Neural cell (in vitro differentiated cells): ENCODE data around the gene L3MBTL4. TPM values are rescaled to one million over a fixed set of nuclear protein-coding genes. Genes with fewer than 3 reads are reported as not detected.

Source experiments
- H2AFZ ChIP-seq: fragments of 200-600, 300-800 bp; sonication (generic), shearing (Covaris generic); 2 replicates; pipeline ENCODE4 v1.6.0; 2014; ENCODE audit warnings: low read depth, mild to moderate bottlenecking, antibody characterized with exemption, low read length, moderate library complexity
- H3F3A ChIP-seq: fragments of 200-600 bp; shearing (Covaris generic); 2 replicates; pipeline ENCODE4 v1.6.1; 2016; ENCODE audit warnings: mild to moderate bottlenecking, moderate library complexity, mixed read lengths, antibody characterized with exemption, low read length; ENCODE audit not compliant: insufficient read depth, poor library complexity, severe bottlenecking
- H3K27ac ChIP-seq: fragments of 200-600, 300-800 bp; sonication (generic), shearing (Covaris generic); 2 replicates; pipeline ENCODE4 v1.5.1; 2014; ENCODE audit warnings: mild to moderate bottlenecking, low read length, moderate library complexity
- H3K27me3 ChIP-seq: fragments of 300-800, 200-600 bp; sonication (generic), shearing (Covaris generic); 2 replicates; pipeline ENCODE4 v1.6.0; 2014; ENCODE audit warnings: mild to moderate bottlenecking, low read depth, low read length, moderate library complexity; ENCODE audit not compliant: insufficient read depth
- H3K36me3 ChIP-seq: fragments of 300-800, 200-600 bp; sonication (generic), shearing (Covaris generic); 2 replicates; pipeline ENCODE4 v1.5.1; 2014; ENCODE audit warnings: mild to moderate bottlenecking, antibody characterized with exemption, low read length, moderate library complexity; ENCODE audit not compliant: insufficient read depth
- H3K4me2 ChIP-seq: fragments of 300-800, 200-600 bp; sonication (generic), shearing (Covaris generic); 2 replicates; pipeline ENCODE4 v1.6.0; 2014; ENCODE audit warnings: mild to moderate bottlenecking, low read length
- H3K4me3 ChIP-seq: fragments of 300-800, 200-600 bp; sonication (generic), shearing (Covaris generic); 2 replicates; pipeline ENCODE4 v1.5.1; 2014; ENCODE audit warnings: mild to moderate bottlenecking, low read length, moderate library complexity
- H3K79me2 ChIP-seq: fragments of 200-600 bp; shearing (Covaris generic); replicated peaks from 2 replicates; pipeline ENCODE4 v1.6.0; 2014; ENCODE audit warnings: mild to moderate bottlenecking, low read length, moderate library complexity; ENCODE audit not compliant: insufficient read depth
- H3K9ac ChIP-seq: fragments of 300-800, 200-600 bp; sonication (generic), shearing (Covaris generic); 2 replicates; pipeline ENCODE4 v1.6.1; 2016; ENCODE audit warnings: mild to moderate bottlenecking, low read length, mixed read lengths
- H3K9me2 ChIP-seq: fragments of 200-600 bp; shearing (Covaris generic); 2 replicates; pipeline ENCODE4 v1.6.1; 2016; ENCODE audit warnings: mild to moderate bottlenecking, low read length, mixed read lengths; ENCODE audit not compliant: insufficient read depth
- H3K9me3 ChIP-seq: fragments of 200-600, 300-800 bp; sonication (generic), shearing (Covaris generic); 2 replicates; pipeline ENCODE4 v1.6.1; 2016; ENCODE audit warnings: mild to moderate bottlenecking, mixed run types, low read length, moderate library complexity, mixed read lengths
- H4K20me1 ChIP-seq: fragments of 200-600 bp; shearing (Covaris generic); 2 replicates; pipeline ENCODE4 v1.6.1; 2016; ENCODE audit warnings: mild to moderate bottlenecking, mixed run types; ENCODE audit not compliant: insufficient read depth
- EP300 ChIP-seq: fragments of 450-650 bp; conservative IDR thresholded peaks from 2 replicates; pipeline ENCODE4 v1.6.1; 2014; ENCODE audit warnings: antibody characterized with exemption, mild to moderate bottlenecking, moderate library complexity; ENCODE audit not compliant: poor library complexity, severe bottlenecking
- EZH2 ChIP-seq: fragments of 200-600, 300-800 bp; shearing (Covaris generic), sonication (generic); IDR thresholded peaks from 2 replicates; pipeline ENCODE4 v1.6.1; 2014; ENCODE audit warnings: antibody characterized with exemption, low read length, borderline replicate concordance, mild to moderate bottlenecking; ENCODE audit not compliant: insufficient read depth, poor library complexity, severe bottlenecking
- MXI1 ChIP-seq: fragments of 450-650 bp; conservative IDR thresholded peaks from 2 replicates; pipeline ENCODE4 v1.6.1; 2014; ENCODE audit warnings: antibody characterized with exemption, mild to moderate bottlenecking; ENCODE audit not compliant: poor library complexity, severe bottlenecking
- POLR2AphosphoS5 ChIP-seq: IDR thresholded peaks from 2 replicates; pipeline ENCODE4 v1.6.1; 2012
- RAD21 ChIP-seq: fragments of 450-650 bp; conservative IDR thresholded peaks from 2 replicates; pipeline ENCODE4 v1.6.1; 2014; ENCODE audit warnings: antibody characterized with exemption, mild to moderate bottlenecking, moderate library complexity
- SMC3 ChIP-seq: fragments of 450-650 bp; conservative IDR thresholded peaks from 2 replicates; pipeline ENCODE4 v1.6.1; 2014; ENCODE audit warnings: antibody characterized with exemption, mild to moderate bottlenecking, moderate library complexity; ENCODE audit not compliant: poor library complexity
- TAF1 ChIP-seq: IDR thresholded peaks from 2 replicates; pipeline ENCODE4 v1.6.1; 2012; ENCODE audit warnings: low read depth
- polyA plus RNA-seq: library from polyadenylated mRNA; depleted of rRNA; stranded (reverse); fragments of >200 nt; gene quantifications from 2 replicates; pipeline ENCODE4 v1.2.3, GENCODE V29; 2014
- TF ChIP-seq, protein P1 (sequence below): IDR thresholded peaks from 2 replicates; pipeline ENCODE4 v1.6.1; 2012; ENCODE audit warnings: borderline replicate concordance
- TF ChIP-seq, protein P2 (sequence below): fragments of 450-650 bp; IDR thresholded peaks from 2 replicates; pipeline ENCODE4 v1.5.1; 2014; ENCODE audit warnings: antibody characterized with exemption, mild to moderate bottlenecking, moderate library complexity; ENCODE audit not compliant: poor library complexity, severe bottlenecking

The L3MBTL4 gene
- polyA plus RNA-seq, 1 donor from 2014 or later = 0.90 TPM

DNA sequence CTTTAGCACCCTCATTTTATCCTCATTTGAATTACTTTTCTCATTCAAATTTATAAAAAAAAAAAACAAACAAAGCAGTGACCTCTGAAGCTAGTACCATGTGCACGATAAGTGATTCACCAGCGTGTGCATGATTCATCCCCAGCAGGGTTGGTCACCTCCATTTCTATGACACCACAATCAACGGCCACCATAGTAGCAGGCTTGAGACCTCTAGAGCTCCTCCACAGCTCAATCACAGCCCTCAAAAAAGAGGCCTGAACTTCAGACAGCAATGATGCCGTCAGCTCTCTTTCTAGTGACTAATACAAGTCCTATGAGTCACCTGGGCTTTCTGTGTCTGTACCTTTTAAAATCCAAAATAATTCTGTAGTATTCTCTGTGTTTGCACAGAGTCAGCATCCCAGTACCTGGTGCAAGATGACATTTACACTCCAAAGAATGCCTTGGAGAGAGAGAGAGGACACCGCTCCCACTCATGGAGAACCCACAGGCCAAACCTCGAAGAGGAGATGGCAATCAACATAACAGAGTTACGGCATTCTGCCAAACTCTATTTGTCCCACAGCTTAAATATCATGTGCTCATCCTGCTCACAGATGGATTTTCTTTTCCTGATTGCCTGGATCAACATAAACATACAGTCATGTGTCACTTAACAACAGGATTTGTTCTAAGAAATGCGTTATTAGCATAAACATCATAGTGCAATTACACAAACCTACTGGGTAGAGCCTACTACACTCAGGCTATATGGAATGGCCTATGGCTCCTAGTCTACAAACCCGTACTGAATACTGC is 58.7 kb downstream of the L3MBTL4 start:
- H2AFZ ChIP-seq = no peak overlapping the region
- no peaks in the 10 kb centered on the region for H3K9me3 ChIP-seq
- no peak overlapping the region for H3K9ac ChIP-seq
- H3K9me2 ChIP-seq = no peaks in the 10 kb centered on the region
- H3F3A ChIP-seq = no peaks in the 10 kb centered on the region
- no peaks in the 10 kb centered on the region for H3K27me3 ChIP-seq
- TF ChIP-seq EP300 = no peak
- TF ChIP-seq, protein P1, sequence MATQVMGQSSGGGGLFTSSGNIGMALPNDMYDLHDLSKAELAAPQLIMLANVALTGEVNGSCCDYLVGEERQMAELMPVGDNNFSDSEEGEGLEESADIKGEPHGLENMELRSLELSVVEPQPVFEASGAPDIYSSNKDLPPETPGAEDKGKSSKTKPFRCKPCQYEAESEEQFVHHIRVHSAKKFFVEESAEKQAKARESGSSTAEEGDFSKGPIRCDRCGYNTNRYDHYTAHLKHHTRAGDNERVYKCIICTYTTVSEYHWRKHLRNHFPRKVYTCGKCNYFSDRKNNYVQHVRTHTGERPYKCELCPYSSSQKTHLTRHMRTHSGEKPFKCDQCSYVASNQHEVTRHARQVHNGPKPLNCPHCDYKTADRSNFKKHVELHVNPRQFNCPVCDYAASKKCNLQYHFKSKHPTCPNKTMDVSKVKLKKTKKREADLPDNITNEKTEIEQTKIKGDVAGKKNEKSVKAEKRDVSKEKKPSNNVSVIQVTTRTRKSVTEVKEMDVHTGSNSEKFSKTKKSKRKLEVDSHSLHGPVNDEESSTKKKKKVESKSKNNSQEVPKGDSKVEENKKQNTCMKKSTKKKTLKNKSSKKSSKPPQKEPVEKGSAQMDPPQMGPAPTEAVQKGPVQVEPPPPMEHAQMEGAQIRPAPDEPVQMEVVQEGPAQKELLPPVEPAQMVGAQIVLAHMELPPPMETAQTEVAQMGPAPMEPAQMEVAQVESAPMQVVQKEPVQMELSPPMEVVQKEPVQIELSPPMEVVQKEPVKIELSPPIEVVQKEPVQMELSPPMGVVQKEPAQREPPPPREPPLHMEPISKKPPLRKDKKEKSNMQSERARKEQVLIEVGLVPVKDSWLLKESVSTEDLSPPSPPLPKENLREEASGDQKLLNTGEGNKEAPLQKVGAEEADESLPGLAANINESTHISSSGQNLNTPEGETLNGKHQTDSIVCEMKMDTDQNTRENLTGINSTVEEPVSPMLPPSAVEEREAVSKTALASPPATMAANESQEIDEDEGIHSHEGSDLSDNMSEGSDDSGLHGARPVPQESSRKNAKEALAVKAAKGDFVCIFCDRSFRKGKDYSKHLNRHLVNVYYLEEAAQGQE = no peak
- no peak for TF ChIP-seq TAF1
- TF ChIP-seq SMC3 = no peak
- TF ChIP-seq RAD21 = no peak
- TF ChIP-seq MXI1 = no peak
- TF ChIP-seq, protein P2, sequence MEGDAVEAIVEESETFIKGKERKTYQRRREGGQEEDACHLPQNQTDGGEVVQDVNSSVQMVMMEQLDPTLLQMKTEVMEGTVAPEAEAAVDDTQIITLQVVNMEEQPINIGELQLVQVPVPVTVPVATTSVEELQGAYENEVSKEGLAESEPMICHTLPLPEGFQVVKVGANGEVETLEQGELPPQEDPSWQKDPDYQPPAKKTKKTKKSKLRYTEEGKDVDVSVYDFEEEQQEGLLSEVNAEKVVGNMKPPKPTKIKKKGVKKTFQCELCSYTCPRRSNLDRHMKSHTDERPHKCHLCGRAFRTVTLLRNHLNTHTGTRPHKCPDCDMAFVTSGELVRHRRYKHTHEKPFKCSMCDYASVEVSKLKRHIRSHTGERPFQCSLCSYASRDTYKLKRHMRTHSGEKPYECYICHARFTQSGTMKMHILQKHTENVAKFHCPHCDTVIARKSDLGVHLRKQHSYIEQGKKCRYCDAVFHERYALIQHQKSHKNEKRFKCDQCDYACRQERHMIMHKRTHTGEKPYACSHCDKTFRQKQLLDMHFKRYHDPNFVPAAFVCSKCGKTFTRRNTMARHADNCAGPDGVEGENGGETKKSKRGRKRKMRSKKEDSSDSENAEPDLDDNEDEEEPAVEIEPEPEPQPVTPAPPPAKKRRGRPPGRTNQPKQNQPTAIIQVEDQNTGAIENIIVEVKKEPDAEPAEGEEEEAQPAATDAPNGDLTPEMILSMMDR = no peak
- TF ChIP-seq EZH2 = no peak
- no peak for TF ChIP-seq POLR2AphosphoS5
- H3K36me3 ChIP-seq = no peaks in the 10 kb centered on the region
- no peaks in the 10 kb centered on the region for H4K20me1 ChIP-seq
- H3K4me3 ChIP-seq = no peak overlapping the region
- no peaks in the 10 kb centered on the region for H3K79me2 ChIP-seq
- H3K4me2 ChIP-seq = no peak overlapping the region
- H3K27ac ChIP-seq = no peak overlapping the region

DNA sequence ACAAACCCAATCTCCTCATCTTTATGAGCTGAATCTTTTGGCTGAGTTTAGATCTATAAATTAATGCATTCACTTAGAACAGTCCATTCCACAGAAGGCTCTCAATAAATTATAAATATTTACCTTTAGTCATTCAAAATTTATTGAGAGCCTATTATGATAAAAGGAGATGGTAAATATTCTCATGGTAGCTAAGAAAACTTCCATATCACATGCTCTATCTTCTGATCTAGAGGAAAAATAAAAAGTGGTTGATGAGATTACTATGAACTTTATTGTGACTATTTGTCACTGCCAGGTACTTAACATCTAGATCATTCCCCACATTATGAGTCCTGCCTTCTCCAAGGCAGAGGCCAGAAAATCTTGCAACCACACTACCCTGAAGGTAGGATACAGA is 62.4 kb downstream of the L3MBTL4 start:
- Histone ChIP-seq H3K9me2 (no peaks in the 10 kb centered on the region), H2AFZ (no peak overlapping the region), H3K79me2 (no peaks in the 10 kb centered on the region), H3K4me2 (no peak overlapping the region), H3K9ac (no peak overlapping the region), H3K27ac (no peak overlapping the region), H3K4me3 (no peak overlapping the region), H3K9me3 (no peaks in the 10 kb centered on the region), H3K36me3 (no peaks in the 10 kb centered on the region), H4K20me1 (no peaks in the 10 kb centered on the region), H3K27me3 (no peaks in the 10 kb centered on the region), H3F3A (no peaks in the 10 kb centered on the region)
- no peak for TF ChIP-seq RAD21
- no peak for TF ChIP-seq EZH2
- TF ChIP-seq MXI1 = no peak
- TF ChIP-seq, protein P1 = no peak
- TF ChIP-seq EP300 = no peak
- no peak for TF ChIP-seq TAF1
- no peak for TF ChIP-seq SMC3
- TF ChIP-seq, protein P2 = no peak
